SJSA1 (cell line): ENCODE results near the gene COQ2. TPM values are rescaled to one million over a fixed set of nuclear protein-coding genes. Genes with fewer than 3 reads are reported as not detected.
A peak's percentile ranks its signal among the peaks of the same experiment; 100 is the strongest.

Experiments
- DNase-seq, 2 experiments: peaks; one replicate each; pipeline ENCODE4 v3.0.0-alpha.2; 2015 to 2020; ENCODE audit warnings: low spot score in 2 of 2, low read depth in 1 of 2
- H3K27ac ChIP-seq: fragments of 250-450 bp; sonication (Bioruptor Pico); 2 replicates; pipeline ENCODE4 v1.5.1; 2020; ENCODE audit warnings: mild to moderate bottlenecking, moderate library complexity
- H3K27me3 ChIP-seq: fragments of 250-450 bp; sonication (Bioruptor Pico); replicated peaks from 2 replicates; pipeline ENCODE4 v1.5.1; 2020; ENCODE audit warnings: mild to moderate bottlenecking, moderate library complexity
- H3K36me3 ChIP-seq: fragments of 250-450 bp; sonication (Bioruptor Pico); 2 replicates; pipeline ENCODE4 v1.5.1; 2020; ENCODE audit warnings: mild to moderate bottlenecking
- H3K4me1 ChIP-seq: fragments of 250-450 bp; sonication (Bioruptor Pico); replicated peaks from 2 replicates; pipeline ENCODE4 v1.6.1; 2021; ENCODE audit warnings: mild to moderate bottlenecking
- H3K4me3 ChIP-seq: fragments of 250-450 bp; sonication (Bioruptor Pico); 2 replicates; pipeline ENCODE4 v1.5.1; 2020; ENCODE audit warnings: mild to moderate bottlenecking
- H3K9me3 ChIP-seq: fragments of 250-450 bp; sonication (Bioruptor Pico); replicated peaks from 2 replicates; pipeline ENCODE4 v1.5.1; 2020; ENCODE audit warnings: mild to moderate bottlenecking
- total RNA-seq: library from RNA; depleted of rRNA; stranded (reverse); fragments of >200 nt; shearing (Covaris generic); gene quantifications from 2 replicates; pipeline ENCODE4 v1.2.3, GENCODE V29; 2014

COQ2 gene
- total RNA-seq, 1 experiment from 2014 or later = 28.4 TPM

DNA sequence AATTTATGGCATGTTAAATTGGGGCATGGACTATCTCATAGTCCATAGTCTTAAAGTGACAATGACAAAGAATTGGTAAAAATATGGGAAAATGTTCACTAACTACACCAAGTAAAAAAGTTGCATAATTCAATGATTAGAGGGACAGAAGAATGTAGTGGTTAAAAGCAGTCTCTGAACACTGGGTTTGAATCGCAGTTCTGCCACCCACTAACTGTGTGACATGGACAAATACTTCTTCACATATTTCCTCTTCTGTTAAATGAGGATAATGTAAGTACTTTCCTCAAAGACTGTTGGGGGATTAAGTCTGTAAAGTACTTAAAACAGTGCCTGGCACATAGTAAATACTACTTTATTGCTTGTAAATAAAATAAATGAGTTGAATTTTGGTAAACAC is 15.3 kb downstream of the COQ2 start:
- Histone ChIP-seq H3K4me3 (no peak overlapping the region), H3K9me3 (no peaks in the 10 kb centered on the region), H3K27me3 (no peaks in the 10 kb centered on the region), H3K4me1 (peaks cover 36% of the 10 kb centered on the region), H3K36me3 (peaks cover 43% of the 10 kb centered on the region), H3K27ac (peak overlapping the region; percentile 35; the same call in 1 of the 2 replicates)
- peak in 1 of 2 experiments; percentile 48 for DNase-seq

DNA sequence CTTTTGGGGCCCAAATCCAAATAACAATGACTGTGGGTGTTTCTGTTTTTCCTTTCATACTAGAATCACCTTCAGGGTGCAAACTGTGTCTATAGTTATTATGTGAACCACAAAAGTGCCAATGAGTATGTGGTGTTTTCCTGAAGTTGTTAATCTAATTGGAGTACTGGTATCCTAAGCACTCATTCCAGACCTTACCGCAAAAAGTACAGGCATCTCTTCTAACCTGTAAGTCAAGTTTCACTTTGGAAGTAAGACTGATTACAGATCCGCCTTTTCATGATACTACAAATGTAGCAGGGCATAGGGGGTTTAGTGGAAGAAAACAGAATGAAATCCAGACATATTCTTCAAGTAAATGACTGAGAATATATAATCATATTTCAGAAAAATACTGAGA is 16.1 kb downstream of the COQ2 start:
- H3K4me3 ChIP-seq = no peak overlapping the region
- H3K9me3 ChIP-seq = no peaks in the 10 kb centered on the region
- no peak for DNase-seq
- H3K27me3 ChIP-seq = no peaks in the 10 kb centered on the region
- peaks cover 46% of the 10 kb centered on the region for H3K36me3 ChIP-seq
- peak overlapping the region; percentile 35; the same call in 1 of the 2 replicates for H3K27ac ChIP-seq
- peaks cover 36% of the 10 kb centered on the region for H3K4me1 ChIP-seq

DNA sequence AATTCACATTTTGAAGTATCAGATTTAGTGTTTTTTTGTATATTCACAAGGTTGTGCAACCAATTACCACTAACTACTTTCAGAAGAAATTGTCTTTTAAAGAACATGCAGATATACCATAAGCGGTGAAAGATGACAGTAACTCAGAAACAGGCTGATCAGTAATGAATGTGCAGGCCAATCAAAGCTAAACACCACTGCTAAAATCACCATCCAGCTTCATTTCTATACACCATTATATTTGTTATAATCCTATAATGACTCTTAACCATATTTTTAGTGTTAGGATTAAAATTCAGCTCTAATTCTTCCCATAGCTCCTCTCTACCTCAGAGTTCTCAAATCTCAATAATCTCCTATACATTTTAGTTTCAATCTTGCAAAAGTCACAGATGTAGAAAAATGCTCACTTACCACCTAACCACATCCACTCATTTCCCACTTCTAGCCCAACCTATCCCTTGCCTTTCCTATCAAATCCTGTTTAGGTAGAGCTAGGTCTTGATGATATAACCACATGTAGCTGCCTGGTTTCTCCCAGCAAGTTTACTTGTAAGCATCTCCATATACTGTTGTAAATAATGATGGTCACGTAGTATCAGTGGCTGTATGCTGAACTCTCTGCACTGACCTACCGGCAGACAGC is 16.6 kb downstream of the COQ2 start:
- no peaks in the 10 kb centered on the region for H3K27me3 ChIP-seq
- H3K4me3 ChIP-seq = no peak overlapping the region
- H3K27ac ChIP-seq = no peak overlapping the region
- H3K4me1 ChIP-seq = peaks cover 36% of the 10 kb centered on the region
- H3K9me3 ChIP-seq = no peaks in the 10 kb centered on the region
- DNase-seq = peak in 1 of 2 experiments; percentile 19
- H3K36me3 ChIP-seq = peaks cover 42% of the 10 kb centered on the region

DNA sequence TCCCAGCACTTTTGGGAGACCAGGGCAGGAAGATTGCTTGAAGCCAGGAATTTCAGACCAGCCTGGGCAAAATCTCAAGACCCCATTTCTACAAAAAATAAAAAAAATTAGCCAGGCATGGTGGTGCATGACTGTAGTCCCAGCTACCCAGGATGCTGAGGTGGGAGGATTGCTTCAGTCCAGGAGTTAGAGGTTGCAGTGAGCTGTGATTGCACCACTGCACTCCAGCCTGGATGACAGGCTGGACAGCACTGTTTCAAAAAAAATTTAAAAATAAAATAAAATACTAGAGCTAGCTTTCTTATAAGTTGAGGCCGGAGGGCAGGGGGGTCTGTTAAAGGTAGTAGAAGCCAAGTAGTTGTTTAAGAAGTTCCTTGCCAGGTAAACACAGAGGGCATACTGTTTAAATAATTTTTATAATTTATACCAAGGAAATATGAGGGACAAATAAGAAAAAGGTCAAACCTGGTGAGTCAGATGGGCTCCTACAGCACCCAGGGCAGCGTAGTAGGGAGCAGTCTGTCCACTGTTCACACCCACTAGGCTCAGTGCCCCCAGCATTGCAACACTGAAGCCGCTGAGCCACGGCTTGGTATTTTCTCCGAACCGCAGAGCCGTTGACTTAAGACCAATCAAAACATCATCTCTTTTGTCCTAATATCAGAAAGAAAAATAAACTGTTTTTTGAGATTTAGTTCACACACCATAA is 17.3 kb downstream of the COQ2 start:
- H3K9me3 ChIP-seq = no peaks in the 10 kb centered on the region
- peak; percentile 67 to 69 for DNase-seq
- no peak overlapping the region for H3K27ac ChIP-seq
- H3K4me1 ChIP-seq = peaks cover 36% of the 10 kb centered on the region
- H3K4me3 ChIP-seq = no peak overlapping the region
- no peaks in the 10 kb centered on the region for H3K27me3 ChIP-seq
- peaks cover 35% of the 10 kb centered on the region for H3K36me3 ChIP-seq

DNA sequence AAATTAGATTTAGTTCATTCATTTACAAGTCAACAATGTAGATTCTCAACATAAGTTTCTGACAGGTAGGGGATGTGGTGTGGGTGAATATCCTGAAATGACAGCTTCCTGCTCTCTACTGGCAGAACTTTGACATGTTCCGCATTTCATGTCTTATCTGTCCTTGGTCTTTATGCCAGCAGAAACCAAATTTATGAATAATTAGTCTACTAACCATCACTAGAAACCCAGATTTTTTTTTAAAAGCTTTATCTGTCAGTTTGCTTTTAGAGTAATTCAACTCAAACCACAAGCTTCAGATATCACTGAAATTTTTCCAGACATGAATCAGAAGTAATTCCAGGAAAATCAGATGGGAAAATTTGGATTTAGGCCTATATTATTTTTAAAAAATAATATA is 17.9 kb downstream of the COQ2 start:
- no peak for DNase-seq
- Histone ChIP-seq H3K27ac (no peak overlapping the region), H3K9me3 (no peaks in the 10 kb centered on the region)

DNA sequence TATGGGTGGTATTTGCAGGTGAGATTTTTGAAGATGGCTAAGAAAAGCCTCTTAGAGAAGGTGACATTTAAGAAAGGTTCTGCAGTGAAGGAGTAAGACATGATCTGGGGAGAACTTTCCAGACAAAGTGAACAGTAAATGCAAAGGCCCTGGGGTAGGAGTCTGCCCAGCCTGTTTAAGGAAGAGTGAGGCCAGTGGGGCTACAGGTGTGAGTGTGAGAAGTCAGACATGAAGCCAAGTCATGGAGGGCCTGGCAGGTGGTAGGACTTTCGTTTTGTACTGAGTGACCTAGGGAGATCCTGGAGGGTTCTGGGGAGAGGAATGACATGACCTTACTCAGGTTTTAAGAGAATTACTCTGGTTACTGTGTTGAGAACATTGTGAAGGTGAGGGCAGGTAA is 21.5 kb downstream of the COQ2 start:
- DNase-seq = no peak
- Histone ChIP-seq H3K4me1 (peaks cover 35% of the 10 kb centered on the region), H3K27me3 (no peaks in the 10 kb centered on the region), H3K4me3 (no peak overlapping the region), H3K27ac (no peak overlapping the region), H3K9me3 (no peaks in the 10 kb centered on the region), H3K36me3 (peaks cover 21% of the 10 kb centered on the region)

More for the DNA sequence above, 17.9 kb downstream of the COQ2 start:
- Histone ChIP-seq H3K4me1 (peaks cover 36% of the 10 kb centered on the region), H3K27me3 (no peaks in the 10 kb centered on the region), H3K36me3 (peaks cover 35% of the 10 kb centered on the region), H3K4me3 (no peak overlapping the region)

DNA sequence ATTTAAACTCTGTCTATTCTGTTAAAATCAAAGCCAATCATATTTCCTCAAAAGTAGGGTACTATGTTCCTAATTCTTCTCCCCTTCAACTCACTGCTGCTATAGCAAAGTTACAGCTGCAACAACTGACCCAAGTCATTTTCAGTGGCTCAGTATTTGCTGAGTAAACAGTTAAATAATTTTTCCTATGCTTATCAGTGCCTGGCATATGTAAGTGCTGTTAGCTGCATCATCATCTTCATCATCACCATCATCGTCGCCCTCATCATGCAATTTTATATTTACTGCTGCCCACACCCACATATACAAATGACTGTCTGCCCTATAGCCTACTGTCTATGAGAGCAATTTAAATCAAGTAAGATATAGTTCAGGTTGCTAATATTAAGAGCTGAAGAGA is 21.9 kb downstream of the COQ2 start:
- Histone ChIP-seq H3K9me3 (no peaks in the 10 kb centered on the region), H3K36me3 (peaks cover 22% of the 10 kb centered on the region), H3K27me3 (no peaks in the 10 kb centered on the region), H3K4me3 (no peak overlapping the region), H3K27ac (no peak overlapping the region), H3K4me1 (peaks cover 35% of the 10 kb centered on the region)
- no peak for DNase-seq

DNA sequence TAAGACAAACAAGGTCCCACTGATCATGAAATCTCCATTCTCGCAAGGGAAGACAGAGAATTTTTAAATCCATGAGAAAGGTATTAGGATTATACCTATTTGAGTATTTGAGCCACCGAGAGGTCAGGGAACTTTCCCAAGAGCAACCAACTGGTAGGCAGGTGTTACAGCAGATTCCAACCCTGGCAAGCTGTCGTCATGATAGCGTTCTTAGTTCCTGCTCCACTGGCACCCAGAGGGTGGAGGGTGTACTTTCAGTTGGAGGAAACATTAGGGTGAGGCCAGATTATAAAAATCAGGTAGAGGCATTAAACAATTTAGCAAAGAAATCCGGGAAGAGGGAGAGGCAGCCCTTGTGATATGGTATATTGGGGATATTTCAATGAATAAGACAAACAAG is 23.3 kb downstream of the COQ2 start:
- Histone ChIP-seq H3K36me3 (peaks cover 15% of the 10 kb centered on the region), H3K27me3 (no peaks in the 10 kb centered on the region), H3K4me3 (no peak overlapping the region), H3K4me1 (peaks cover 38% of the 10 kb centered on the region), H3K27ac (no peak overlapping the region), H3K9me3 (no peaks in the 10 kb centered on the region)
- DNase-seq = no peak

DNA sequence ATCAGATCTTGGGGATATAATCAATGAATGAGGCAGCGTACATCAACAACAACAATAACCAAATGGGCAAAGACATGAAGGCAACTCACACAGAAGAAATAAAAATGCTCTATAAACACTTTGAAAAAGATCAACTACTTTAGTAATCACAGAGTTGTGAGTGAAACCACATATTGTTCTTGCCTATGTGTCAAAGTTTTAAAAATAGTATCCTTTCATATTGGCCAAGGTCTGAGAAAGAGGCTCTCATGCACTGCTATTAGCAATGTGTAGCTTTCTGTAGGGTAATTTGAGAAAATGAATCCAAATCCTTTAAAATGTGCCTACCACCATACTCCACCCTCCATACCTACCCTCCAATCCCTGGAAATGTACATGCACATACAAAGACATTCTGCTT is 25.0 kb downstream of the COQ2 start:
- Histone ChIP-seq H3K4me1 (peaks cover 54% of the 10 kb centered on the region), H3K36me3 (peaks cover 9% of the 10 kb centered on the region), H3K27ac (peak overlapping the region; percentile 33), H3K9me3 (no peaks in the 10 kb centered on the region), H3K27me3 (no peaks in the 10 kb centered on the region), H3K4me3 (no peak overlapping the region)
- DNase-seq = peak in 1 of 2 experiments; percentile 38

DNA sequence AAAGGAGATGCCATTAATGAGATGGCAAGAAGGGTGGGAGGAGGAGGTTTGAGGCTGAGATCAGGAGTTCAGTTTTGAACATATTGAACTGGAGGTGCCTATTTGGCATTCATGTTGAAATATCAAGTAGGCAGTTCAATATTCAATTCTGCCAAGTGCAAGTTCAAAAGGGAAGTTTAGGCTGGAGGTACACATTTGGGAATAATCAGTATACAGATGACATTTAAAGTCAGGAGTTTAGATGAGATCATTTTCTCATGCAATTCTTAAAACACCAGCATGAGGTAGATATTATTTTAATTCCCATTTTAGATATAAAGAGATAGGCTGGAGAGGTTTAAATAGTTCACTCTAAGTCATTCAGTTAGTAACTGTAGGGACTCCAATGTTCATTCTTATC is 26.1 kb downstream of the COQ2 start:
- no peak for DNase-seq
- Histone ChIP-seq H3K9me3 (no peaks in the 10 kb centered on the region), H3K4me3 (no peak overlapping the region), H3K27me3 (no peaks in the 10 kb centered on the region), H3K36me3 (peaks cover 4% of the 10 kb centered on the region), H3K27ac (no peak overlapping the region), H3K4me1 (peaks cover 61% of the 10 kb centered on the region)

DNA sequence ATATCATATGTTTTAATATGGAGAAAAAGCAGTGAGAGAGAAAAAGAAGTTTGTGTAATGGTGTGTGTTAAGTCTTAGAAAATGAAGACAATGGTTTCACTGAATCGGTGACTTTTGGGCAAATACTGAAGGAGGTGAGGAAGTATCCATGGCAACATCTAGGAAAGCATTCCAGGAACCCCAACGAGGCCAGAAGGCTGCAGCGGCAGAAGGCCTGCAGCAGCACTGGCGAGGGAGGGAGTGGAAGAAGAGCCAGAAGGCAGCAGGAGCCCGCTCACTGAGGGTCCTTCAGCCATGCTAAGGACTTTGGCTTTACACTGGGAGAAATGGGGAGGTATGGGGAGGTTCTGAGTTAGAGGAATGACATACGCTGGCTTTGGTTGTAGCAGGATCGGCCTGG is 26.8 kb downstream of the COQ2 start:
- H3K27me3 ChIP-seq = no peaks in the 10 kb centered on the region
- H3K4me1 ChIP-seq = peaks cover 61% of the 10 kb centered on the region
- no peaks in the 10 kb centered on the region for H3K9me3 ChIP-seq
- DNase-seq = no peak
- H3K36me3 ChIP-seq = peaks cover 3% of the 10 kb centered on the region
- H3K27ac ChIP-seq = peak overlapping the region; percentile 74
- H3K4me3 ChIP-seq = no peak overlapping the region

DNA sequence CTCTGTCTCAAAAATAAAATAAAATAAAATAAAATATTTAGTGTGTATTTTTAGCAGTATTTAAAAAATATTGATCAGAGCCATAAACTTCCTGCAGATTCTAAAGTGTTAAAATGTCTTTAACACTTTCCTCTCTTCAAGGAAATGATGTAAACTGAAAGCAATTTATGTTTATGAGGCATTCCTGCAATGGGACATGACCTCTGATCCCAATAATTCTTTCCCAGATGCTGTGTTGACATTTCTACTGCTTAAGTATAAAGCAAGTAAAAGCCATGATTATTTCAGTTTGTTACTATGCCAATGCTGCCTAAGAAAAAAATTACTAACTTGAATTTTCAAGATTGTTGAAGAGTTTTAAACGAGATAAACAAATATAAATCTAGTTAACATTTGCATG is 29.0 kb downstream of the COQ2 start:
- Histone ChIP-seq H3K27me3 (no peaks in the 10 kb centered on the region), H3K36me3 (peaks cover 3% of the 10 kb centered on the region; the same call in 1 of the 2 replicates), H3K4me3 (no peak overlapping the region), H3K9me3 (no peaks in the 10 kb centered on the region), H3K4me1 (peaks cover 82% of the 10 kb centered on the region), H3K27ac (peak overlapping the region; percentile 74)
- DNase-seq = peak in 1 of 2 experiments; percentile 72

DNA sequence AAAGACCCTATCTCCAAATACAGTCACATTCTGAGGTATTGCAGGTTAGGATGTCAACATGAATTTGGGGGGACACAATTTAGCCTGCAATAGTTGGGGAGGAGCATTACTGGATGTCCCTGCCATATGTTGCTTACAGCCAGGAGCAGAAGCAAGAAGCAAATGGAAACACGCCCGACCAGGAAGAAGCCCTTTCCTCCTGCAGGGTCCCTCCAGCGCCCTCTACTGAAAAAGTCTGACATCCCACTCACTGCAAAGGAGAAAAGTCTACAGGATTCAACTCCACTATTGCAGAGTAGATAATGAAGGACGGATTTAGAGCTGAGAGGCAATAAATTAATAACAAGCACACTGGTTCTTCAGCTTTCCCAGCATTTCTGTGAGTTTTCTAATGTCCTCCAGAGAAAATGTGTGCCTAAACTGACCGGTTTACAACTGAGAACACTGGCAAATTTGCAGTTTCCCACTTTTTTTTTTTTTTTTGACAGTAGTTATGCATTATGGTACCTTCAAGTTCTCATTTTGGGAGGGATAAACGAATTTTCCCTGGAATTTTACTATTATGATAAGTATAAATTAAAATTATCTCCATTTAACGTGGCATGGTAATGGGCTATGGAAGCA is 31.7 kb downstream of the COQ2 start:
- peaks cover 2% of the 10 kb centered on the region; the same call in 1 of the 2 replicates for H3K36me3 ChIP-seq
- no peak overlapping the region for H3K27ac ChIP-seq
- no peak overlapping the region for H3K4me3 ChIP-seq
- peak; percentile 60 to 71 for DNase-seq
- peaks cover 80% of the 10 kb centered on the region for H3K4me1 ChIP-seq
- H3K27me3 ChIP-seq = no peaks in the 10 kb centered on the region
- no peaks in the 10 kb centered on the region for H3K9me3 ChIP-seq

DNA sequence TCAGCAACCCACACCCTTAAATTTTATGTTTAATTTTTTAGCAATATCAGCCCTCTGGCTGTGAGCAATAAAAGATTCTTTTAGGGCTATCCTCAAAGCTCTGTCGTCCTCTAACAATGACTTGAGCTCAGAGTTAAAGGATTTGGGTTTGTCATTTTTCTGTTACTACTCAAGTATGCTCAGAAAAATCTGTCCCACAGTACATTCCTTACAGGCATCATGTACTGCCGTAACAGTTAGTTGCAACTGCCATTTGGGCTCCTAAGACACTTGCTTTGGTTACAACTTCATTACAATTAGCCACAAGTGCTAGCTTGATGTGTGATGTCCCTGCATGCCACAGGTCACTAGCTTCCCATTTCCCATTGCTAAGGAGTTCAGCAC is 33.2 kb downstream of the COQ2 start:
- Histone ChIP-seq H3K4me1 (peaks cover 68% of the 10 kb centered on the region), H3K36me3 (no peaks in the 10 kb centered on the region), H3K27me3 (no peaks in the 10 kb centered on the region), H3K4me3 (no peak overlapping the region), H3K27ac (peak overlapping the region; percentile 83), H3K9me3 (no peaks in the 10 kb centered on the region)
- DNase-seq = peak in 1 of 2 experiments; percentile 42
